Activated CD8-positive, alpha-beta memory T cell treated with anti-CD3 and anti-CD28 coated beads, Interleukin-2, amount 50 U/mL, for 4 hours (primary cell): Measurements from ENCODE around the gene ERICH4.
A peak's percentile ranks its signal among the peaks of the same experiment; 100 is the strongest.
"Not testable (repeated sequence)": the region's sequence is repeated elsewhere in the genome, so short reads cannot be mapped to it uniquely, and the experiment has no call there.

Experiments used
- DNase-seq: peaks from one replicate; pipeline ENCODE4 v3.0.0-alpha.2; 2020

ERICH4 gene

DNA sequence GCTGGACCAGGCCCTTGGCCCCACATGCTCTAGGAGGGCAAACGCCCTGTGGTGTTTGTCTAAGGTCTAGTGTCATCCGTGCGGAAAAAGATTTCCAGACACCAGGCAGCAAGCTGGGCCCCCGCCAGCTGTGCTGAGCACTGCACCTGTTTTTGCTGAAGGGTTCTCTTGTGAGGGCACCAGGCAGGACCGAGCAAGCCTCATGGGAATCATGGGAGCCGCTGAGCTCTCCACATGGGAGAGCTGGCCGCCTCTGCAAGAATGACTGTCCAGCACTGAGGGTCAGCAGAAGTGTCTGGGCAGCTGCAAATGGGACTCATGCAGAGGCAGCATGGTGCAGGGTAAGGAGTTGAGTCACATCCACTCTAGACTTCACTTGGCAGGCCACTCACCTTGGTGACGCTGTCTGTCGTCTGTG is 27.8 kb upstream of the ERICH4 start:
- no peak for DNase-seq

DNA sequence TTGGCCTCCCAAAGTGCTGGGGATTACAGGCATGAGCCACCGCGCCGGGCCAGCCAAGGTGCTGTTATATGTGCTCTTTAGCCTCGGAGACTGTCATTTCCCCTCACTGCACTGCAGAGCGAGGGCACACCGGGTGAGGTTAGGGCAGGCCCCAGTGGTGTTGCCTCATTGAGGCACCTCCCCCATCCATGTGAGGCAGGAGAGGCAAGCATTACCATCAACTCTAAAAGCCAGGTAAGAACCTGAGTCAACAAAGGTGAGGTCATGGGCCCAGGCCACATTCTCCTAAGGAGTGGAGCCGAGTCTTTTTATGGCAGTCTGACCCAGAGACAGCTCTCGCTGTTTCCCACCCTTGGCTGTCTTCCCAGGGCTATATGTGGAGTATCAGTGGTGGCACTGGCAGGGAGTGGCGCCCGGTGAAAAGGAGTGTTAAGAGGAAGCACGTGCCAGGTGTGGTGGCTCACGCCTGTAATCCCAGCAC is 26.7 kb upstream of the ERICH4 start:
- no peak for DNase-seq

DNA sequence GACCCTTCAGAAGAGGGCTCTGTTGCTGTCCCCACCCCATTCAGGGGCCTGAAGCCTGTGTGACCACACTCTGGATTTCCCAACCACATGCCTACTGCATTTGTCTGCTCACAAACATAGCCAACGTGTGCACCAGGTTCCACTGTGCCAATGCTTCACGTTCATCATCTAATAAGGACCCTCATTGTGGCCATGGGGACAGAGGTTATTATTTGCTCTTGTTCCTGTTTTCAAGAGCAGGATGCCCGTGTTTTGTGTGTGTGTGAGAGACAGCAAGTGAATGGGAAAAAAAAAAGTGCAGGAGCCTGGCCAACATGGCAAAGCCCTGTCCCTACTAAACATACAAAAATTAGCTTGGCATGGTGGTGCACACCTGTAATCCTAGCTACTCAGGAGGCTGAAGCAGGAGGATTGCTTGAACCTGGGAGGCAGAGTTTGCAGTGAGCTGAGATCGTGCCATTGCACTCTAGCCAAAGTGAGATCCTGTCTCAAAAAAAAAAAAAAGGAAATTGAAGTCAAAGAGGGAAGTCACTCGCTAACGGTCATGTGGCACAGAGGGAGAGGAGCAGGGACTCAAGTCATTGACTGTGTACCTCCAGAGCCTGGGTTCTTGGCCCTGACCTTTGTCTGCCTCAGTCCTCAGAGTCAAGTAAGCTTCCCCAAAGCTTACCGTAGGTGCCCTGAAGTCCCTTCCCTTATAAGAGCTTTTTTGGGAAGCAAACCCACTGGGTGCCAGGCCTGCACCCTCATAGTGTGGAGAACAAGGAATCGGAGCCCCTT is 22.7 kb upstream of the ERICH4 start:
- DNase-seq = no peak

GRCh38 chr19:41421314-41421713 is 21.6 kb upstream of the ERICH4 start:
- DNase-seq = no peak

- DNase-seq = no peak
Observed at GRCh38 chr19:41421973-41422372, 21.0 kb upstream of the ERICH4 start.

GRCh38 chr19:41422456-41422855 is 20.5 kb upstream of the ERICH4 start:
- no peak for DNase-seq

DNA sequence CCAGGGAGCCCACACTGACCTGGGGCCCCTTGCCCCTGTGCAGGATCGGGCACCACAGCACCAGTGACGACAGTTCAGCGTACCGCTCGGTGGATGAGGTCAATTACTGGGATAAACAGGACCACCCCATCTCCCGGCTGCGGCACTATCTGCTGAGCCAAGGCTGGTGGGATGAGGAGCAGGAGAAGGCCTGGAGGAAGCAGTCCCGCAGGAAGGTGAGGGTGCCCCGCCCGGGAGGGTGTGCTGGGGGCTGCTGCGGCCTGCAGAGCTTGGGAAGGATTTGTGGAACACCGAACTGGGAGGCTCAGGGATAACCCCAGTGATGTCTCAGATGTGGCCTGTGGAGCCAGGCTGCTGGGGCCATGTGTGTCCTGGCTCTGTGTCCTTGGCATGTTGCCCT is 20.0 kb upstream of the ERICH4 start:
- DNase-seq = no peak

DNA sequence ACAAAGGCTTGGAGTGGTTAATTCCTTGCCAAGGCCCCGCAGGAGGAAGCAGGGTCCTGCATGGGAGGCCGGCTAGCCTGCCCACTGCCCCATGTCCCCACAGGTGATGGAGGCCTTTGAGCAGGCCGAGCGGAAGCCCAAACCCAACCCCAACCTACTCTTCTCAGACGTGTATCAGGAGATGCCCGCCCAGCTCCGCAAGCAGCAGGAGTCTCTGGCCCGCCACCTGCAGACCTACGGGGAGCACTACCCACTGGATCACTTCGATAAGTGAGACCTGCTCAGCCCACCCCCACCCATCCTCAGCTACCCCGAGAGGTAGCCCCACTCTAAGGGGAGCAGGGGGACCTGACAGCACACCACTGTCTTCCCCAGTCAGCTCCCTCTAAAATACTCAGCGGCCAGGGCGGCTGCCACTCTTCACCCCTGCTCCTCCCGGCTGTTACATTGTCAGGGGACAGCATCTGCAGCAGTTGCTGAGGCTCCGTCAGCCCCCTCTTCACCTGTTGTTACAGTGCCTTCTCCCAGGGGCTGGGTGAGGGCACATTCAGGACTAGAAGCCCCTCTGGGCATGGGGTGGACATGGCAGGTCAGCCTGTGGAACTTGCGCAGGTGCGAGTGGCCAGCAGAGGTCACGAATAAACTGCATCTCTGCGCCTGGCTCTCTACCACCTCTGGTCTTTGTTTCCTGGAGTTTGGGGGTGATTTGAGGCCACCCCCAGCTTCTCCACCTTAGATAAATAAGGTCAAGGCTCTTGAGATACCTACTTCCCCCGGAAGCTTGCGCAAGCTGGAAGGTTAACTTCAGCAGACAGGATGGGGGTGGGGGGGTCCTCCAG is 18.4 kb upstream of the ERICH4 start:
- DNase-seq = no peak

DNA sequence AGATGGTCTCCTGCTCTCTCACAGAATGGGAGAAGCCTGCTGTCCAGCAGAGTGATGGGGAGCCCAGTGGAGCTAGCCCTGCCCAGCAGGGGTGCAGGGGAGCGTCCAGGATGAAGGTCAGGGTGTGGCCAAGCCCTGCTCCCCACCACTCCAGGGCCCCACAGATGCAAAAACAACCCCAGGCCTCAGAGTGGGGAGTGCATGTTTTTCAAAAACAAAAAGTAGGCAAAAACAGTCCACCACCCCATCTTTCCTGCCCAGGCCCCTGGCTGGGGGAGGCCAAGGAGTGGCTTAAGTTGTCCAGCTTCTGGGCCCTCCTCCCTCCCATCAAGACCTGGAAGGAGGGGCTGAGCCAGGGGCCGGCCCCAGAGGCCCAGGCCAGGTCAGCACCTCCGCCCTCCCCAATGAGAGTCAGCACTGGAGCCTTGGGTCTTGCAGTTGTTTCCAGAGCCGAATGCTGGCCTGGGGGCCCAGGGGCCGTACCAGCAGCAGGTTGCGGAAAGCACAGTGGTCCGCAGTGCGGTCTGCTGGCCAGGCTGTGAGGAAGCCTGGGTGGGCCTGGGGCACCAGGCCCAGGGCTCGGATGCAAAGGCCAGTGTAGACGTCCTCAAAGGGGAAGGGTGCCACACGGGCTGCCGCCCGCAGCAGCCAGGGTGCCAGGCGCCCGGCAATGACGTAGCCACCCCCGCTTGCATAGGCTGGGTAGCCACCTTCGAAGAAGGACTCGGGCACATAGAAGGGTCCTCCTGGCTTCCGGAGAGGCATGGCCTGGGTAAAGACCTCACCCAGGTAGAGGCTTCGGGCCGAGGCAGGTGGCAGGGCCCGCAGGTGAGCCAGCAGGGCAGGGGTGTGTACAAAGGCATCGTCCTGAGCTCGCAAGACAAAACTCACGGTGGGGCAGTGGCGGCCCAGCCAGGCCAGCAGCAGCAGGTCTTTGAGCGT is 17.5 kb upstream of the ERICH4 start:
- DNase-seq = no peak

GRCh38 chr19:41426116-41426841 is 16.7 kb upstream of the ERICH4 start:
- DNase-seq = no peak

DNA sequence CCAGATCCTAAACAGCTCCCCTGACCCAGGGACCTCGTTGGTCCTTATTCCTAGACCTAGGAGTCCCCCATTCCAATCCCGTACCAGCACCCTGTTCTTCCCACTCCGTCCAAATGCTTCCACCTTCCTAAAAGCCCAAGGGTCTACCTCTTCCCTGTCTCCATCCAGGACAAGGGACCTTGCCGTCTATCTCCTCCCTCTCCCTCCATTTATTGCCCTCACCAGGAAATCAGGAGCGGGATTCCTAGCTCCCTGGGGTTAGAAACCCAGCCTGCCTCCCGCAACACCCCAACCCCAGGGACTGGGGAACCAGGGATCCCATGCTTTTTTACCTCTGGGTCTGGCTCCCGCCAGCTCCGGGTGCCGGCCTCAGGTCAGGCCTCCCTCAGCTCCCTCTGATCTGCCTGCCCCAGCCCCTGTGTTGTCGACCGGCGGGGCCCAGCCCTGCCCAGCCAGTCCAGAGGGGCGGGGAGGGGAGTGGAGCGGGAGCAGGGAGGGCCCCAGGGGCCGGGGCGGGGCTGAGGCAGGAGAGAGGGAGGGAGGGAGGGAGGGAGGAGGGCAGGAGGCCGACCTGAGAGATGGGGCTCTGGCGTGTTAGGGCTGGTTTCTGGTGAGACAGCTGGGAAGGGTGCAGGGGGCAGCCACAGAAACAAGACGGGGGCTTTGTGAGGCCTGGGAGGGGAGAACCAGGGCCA is 15.9 kb upstream of the ERICH4 start, which contains the start of gene B3GNT8:
Gene B3GNT8 (minus strand): TSS at position 423 of the 695 bp plus-strand sequence. CDS start 596 bp downstream, outside the sequence.
- peak; percentile 38 for DNase-seq

DNA sequence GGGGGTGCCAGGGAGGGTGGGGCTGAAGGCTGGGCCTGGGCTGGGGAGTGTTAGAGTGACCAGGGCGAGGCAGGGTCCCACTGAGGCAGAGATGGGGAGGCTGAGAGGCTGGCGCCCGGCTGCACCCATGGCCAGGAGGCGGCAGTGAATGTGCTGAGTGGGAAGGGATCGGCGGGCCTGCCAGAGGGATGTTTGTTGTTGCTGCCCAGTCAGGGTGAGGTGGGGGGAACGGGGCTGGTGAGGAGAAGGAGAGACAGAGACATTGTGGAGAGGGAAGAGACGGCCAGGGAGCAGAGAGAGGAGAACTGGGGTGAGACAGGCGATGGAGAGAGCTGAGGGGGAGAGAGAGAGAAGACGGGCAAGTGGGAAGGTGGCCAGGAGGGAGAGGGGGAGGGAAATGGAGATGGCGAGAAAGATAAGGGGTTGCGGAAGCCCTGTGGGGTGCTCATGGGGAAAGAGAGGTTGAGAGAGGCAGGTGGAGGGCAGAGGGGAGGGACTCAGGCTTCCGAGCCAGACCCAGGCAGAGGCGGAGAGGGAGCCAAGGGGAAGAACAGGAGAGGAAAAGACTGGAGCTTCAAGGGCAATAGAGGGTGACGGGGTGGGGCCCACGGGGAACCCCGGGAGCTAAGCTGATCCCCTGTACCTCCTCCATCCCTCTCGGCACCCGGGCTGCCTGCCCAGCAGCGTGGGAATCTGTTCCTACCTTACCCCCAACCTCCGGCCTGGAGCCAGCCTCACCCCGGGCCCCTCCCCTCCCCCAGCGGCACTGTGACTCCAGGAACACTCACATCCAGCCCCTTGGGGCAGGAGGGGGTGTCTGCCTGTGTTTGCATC is 15.1 kb upstream of the ERICH4 start:
- peak; percentile 32 for DNase-seq

GRCh38 chr19:41428481-41428859 is 14.5 kb upstream of the ERICH4 start:
- no peak for DNase-seq

- no peak for DNase-seq
Observed at GRCh38 chr19:41430922-41431321, 12.0 kb upstream of the ERICH4 start.

- DNase-seq = no peak
Observed at GRCh38 chr19:41431426-41432386, 11.2 kb upstream of the ERICH4 start.

DNA sequence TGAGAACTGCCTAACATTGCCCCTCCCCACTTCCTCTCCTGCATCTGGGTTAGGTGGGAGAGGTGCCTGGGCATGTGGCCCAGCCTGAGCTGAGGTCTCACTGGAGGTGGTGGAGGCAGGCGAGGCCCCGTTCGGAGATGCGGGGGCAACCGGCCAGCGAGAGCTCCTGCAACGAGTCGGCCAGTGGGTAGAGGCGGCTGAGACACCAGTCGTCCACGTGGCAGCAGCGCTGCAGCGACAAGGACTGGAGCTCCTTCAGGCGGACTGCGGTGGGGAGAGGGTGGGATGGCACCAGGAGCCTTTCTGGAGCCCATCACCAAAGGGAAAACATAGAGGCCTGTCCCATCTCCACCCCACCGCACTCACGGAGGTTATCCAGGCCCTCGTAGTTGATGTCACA is 9.8 kb upstream of the ERICH4 start:
- no peak for DNase-seq

DNA sequence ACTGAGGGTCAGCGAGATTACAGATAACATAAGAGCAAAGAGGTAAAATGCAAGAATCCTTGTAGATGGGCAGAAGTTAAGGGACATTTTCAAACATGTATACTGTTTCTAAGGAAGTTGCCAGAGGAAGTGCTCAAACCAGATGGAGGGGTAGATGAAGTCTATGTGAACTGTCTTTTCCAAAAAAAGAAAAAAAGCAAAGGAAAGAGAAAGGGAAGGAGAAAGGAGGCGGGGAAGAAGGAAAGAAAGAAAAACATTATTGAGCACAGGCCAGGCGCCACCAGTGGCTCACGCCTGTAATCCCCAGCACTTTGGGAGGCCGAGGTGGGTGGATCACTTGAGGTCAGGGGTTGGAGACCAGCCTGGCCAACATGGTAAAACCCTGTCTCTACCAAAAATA is 8.5 kb upstream of the ERICH4 start:
- no peak for DNase-seq

DNA sequence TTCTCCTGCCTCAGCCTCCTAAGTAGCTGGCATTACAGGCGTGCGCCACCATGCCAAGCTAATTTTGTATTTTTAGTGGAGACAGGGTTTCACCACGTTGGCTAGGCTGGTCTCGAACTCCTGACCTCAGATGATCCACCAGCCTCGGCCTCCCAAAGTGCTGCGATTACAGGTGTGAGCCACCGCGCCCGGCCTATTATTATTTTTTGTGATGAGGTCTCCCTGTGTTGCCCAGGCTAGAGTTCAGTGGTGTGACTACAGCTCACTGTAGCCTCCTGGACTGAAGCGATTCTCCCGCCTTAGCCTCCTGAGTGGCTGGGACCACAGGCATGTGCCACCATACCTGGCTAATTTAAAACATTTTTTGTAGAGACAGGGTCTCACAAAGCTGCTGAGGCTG is 7.6 kb upstream of the ERICH4 start:
- not testable (repeated sequence) for DNase-seq
